ENCODE data around the gene S100A2. TPM values are rescaled to one million over a fixed set of nuclear protein-coding genes. Genes with fewer than 3 reads are reported as not detected.

S100A2 gene
- total RNA-seq, 1 donor from 2014 or later: 3.8 TPM

GRCh38 chr1:153538315-153538821, 27.3 kb downstream of the S100A2 start:
- Mint-ChIP-seq H3K4me1 (ENCODE audit: low read depth, unreplicated experiment) (peaks cover 48% of the 10 kb centered on the region), H3K27me3 (ENCODE audit: low read depth, unreplicated experiment) (no peaks in the 10 kb centered on the region), H3K4me3 (ENCODE audit: unreplicated experiment) (no peak overlapping the region), H3K36me3 (ENCODE audit: low read depth, unreplicated experiment) (peaks cover 2% of the 10 kb centered on the region), H3K27ac (ENCODE audit: unreplicated experiment) (no peak overlapping the region), H3K9me3 (ENCODE audit: unreplicated experiment) (no peaks in the 10 kb centered on the region)
- H3K4me2 ChIP-seq (ENCODE audit: low read length): no peak overlapping the region
- H4K20me1 ChIP-seq (ENCODE audit: insufficient read depth, low read length): no peaks in the 10 kb centered on the region
- no peak overlapping the region for H3K9ac ChIP-seq (ENCODE audit: low read length)
- H3K79me2 ChIP-seq (ENCODE audit: insufficient read depth, low read length): peaks cover 21% of the 10 kb centered on the region
- H3K27me3 ChIP-seq (ENCODE audit: insufficient read depth, low read length): no peaks in the 10 kb centered on the region
- no peak overlapping the region for H2AFZ ChIP-seq (ENCODE audit: low read depth, low read length)
- no peaks in the 10 kb centered on the region for H3K9me3 ChIP-seq (ENCODE audit: insufficient read depth, low read depth, low read length)
- no peak overlapping the region for H3K27ac ChIP-seq (ENCODE audit: low read depth, low read length)
- no peaks in the 10 kb centered on the region for H3K36me3 ChIP-seq (ENCODE audit: insufficient read depth, low read length)
- FAIRE-seq: no peak
- no peak overlapping the region for H3K4me3 ChIP-seq (ENCODE audit: insufficient read depth, low read depth, low read length)
- TF ChIP-seq EZH2 (IDR thresholded peaks at IDR 0.05; ENCODE audit: insufficient read depth, low read length) (no peak), CTCF (IDR thresholded peaks at IDR 0.05; ENCODE audit: insufficient read depth, low read depth, low read length) (no peak)
- peaks cover 47% of the 10 kb centered on the region for H3K4me1 ChIP-seq (ENCODE audit: insufficient read depth, low read length)
- DNase-seq (ENCODE audit: low read depth): no peak

- Histone ChIP-seq H3K27ac (ENCODE audit: low read depth, low read length) (no peak overlapping the region), H3K36me3 (ENCODE audit: insufficient read depth, low read length) (no peaks in the 10 kb centered on the region), H2AFZ (ENCODE audit: low read depth, low read length) (no peak overlapping the region), H3K79me2 (ENCODE audit: insufficient read depth, low read length) (peaks cover 21% of the 10 kb centered on the region), H3K9ac (ENCODE audit: low read length) (no peak overlapping the region), H3K9me3 (ENCODE audit: insufficient read depth, low read depth, low read length) (no peaks in the 10 kb centered on the region), H4K20me1 (ENCODE audit: insufficient read depth, low read length) (no peaks in the 10 kb centered on the region), H3K27me3 (ENCODE audit: insufficient read depth, low read length) (no peaks in the 10 kb centered on the region), H3K4me1 (ENCODE audit: insufficient read depth, low read length) (peaks cover 52% of the 10 kb centered on the region), H3K4me2 (ENCODE audit: low read length) (no peak overlapping the region), H3K4me3 (ENCODE audit: insufficient read depth, low read depth, low read length) (no peak overlapping the region)
- H3K4me1 Mint-ChIP-seq (ENCODE audit: low read depth, unreplicated experiment): peaks cover 49% of the 10 kb centered on the region
- FAIRE-seq (no peak), DNase-seq (ENCODE audit: low read depth) (no peak)
- TF ChIP-seq CTCF (IDR thresholded peaks at IDR 0.05; ENCODE audit: insufficient read depth, low read depth, low read length): no peak
- TF ChIP-seq EZH2 (IDR thresholded peaks at IDR 0.05; ENCODE audit: insufficient read depth, low read length): no peak
- H3K27me3 Mint-ChIP-seq (ENCODE audit: low read depth, unreplicated experiment): no peaks in the 10 kb centered on the region
- no peak overlapping the region for H3K27ac Mint-ChIP-seq (ENCODE audit: unreplicated experiment)
- no peak overlapping the region for H3K4me3 Mint-ChIP-seq (ENCODE audit: unreplicated experiment)
- H3K36me3 Mint-ChIP-seq (ENCODE audit: low read depth, unreplicated experiment): peaks cover 2% of the 10 kb centered on the region
- no peaks in the 10 kb centered on the region for H3K9me3 Mint-ChIP-seq (ENCODE audit: unreplicated experiment)
Measured at GRCh38 chr1:153537376-153537730, 28.3 kb downstream of the S100A2 start.

GRCh38 chr1:153536671-153537375, 28.8 kb downstream of the S100A2 start:
- no peak for DNase-seq (ENCODE audit: low read depth)
- peaks cover 49% of the 10 kb centered on the region for H3K4me1 Mint-ChIP-seq (ENCODE audit: low read depth, unreplicated experiment)
- Histone ChIP-seq H3K9me3 (ENCODE audit: insufficient read depth, low read depth, low read length) (no peaks in the 10 kb centered on the region), H3K4me3 (ENCODE audit: insufficient read depth, low read depth, low read length) (no peak overlapping the region), H3K4me2 (ENCODE audit: low read length) (peak overlapping the region; percentile 99), H3K79me2 (ENCODE audit: insufficient read depth, low read length) (peaks cover 21% of the 10 kb centered on the region), H3K36me3 (ENCODE audit: insufficient read depth, low read length) (no peaks in the 10 kb centered on the region), H4K20me1 (ENCODE audit: insufficient read depth, low read length) (no peaks in the 10 kb centered on the region), H3K27ac (ENCODE audit: low read depth, low read length) (no peak overlapping the region), H3K4me1 (ENCODE audit: insufficient read depth, low read length) (peaks cover 53% of the 10 kb centered on the region), H3K27me3 (ENCODE audit: insufficient read depth, low read length) (no peaks in the 10 kb centered on the region), H3K9ac (ENCODE audit: low read length) (peak overlapping the region; percentile 97), H2AFZ (ENCODE audit: low read depth, low read length) (no peak overlapping the region)
- H3K27ac Mint-ChIP-seq (ENCODE audit: unreplicated experiment): no peak overlapping the region
- H3K4me3 Mint-ChIP-seq (ENCODE audit: unreplicated experiment): no peak overlapping the region
- no peak for FAIRE-seq
- no peaks in the 10 kb centered on the region for H3K9me3 Mint-ChIP-seq (ENCODE audit: unreplicated experiment)
- TF ChIP-seq CTCF (IDR thresholded peaks at IDR 0.05; ENCODE audit: insufficient read depth, low read depth, low read length) (no peak), EZH2 (IDR thresholded peaks at IDR 0.05; ENCODE audit: insufficient read depth, low read length) (no peak)
- H3K36me3 Mint-ChIP-seq (ENCODE audit: low read depth, unreplicated experiment): peaks cover 2% of the 10 kb centered on the region
- H3K27me3 Mint-ChIP-seq (ENCODE audit: low read depth, unreplicated experiment): no peaks in the 10 kb centered on the region

All from astrocyte (in vitro differentiated cells and primary cell).